GM12878 (cell line): ENCODE results near the gene CXADR. TPM values are rescaled to one million over a fixed set of nuclear protein-coding genes. Genes with fewer than 3 reads are reported as not detected.

Source experiments
- ATAC-seq: fragments of 200-7000 bp; cut with Tn5 transposase; 3 replicates; pipeline ENCODE4 v1.9.1; 2020; ENCODE audit warnings: mild to moderate bottlenecking, moderate library complexity
- BruUV-seq: library from RNA; stranded (reverse); fragments of 400-500 nt; replicated peaks from 2 replicates; lab custom pipeline; 2021; lab: Mats Ljungman, UMichigan
- CTCF ChIA-PET: fragments of 300-600 bp; sonication (Branson Sonifier 250); formaldehyde crosslinking; extraction: SDS; loops from one replicate; lab custom pipeline; 2021; ENCODE audit warnings: inconsistent platforms; lab: Yijun Ruan, JAX
- POLR2A ChIA-PET: fragments of 350-600 bp; formaldehyde crosslinking; extraction: SDS; loops from one replicate; lab custom pipeline; 2021; ENCODE audit warnings: inconsistent platforms; lab: Charles Lee
- RAD21 ChIA-PET: fragments of 300-600 bp; sonication (Branson Sonifier 250); formaldehyde crosslinking; loops from one replicate; lab custom pipeline; 2023; ENCODE audit warnings: antibody characterized with exemption; ENCODE audit not compliant: unreplicated experiment; lab: Charles Lee
- SMC1A ChIA-PET: fragments of 300-600 bp; sonication (Branson Sonifier 250); formaldehyde crosslinking; loops from one replicate; lab custom pipeline; 2023; ENCODE audit not compliant: unreplicated experiment, uncharacterized antibody; lab: Charles Lee
- DNase-seq: peaks from one replicate; pipeline ENCODE4 v3.0.0-alpha.2; 2011; ENCODE audit warnings: low read depth, low spot score
- FAIRE-seq: peaks from 3 replicates; lab custom pipeline; 2011; peaks lifted over from hg19 to GRCh38; lab: Jason Lieb, UNC
- H2AFZ ChIP-seq: 2 replicates; pipeline ENCODE4 v1.6.0; 2011; ENCODE audit warnings: low read depth, low read length, control low read depth; ENCODE audit not compliant: control insufficient read depth
- H3K27ac ChIP-seq: 2 replicates; pipeline ENCODE4 v1.5.1; 2011; ENCODE audit warnings: control low read depth; ENCODE audit not compliant: control insufficient read depth, insufficient read depth
- H3K27me3 ChIP-seq, 2 experiments: replicated peaks in 1 of 2; 2 replicates each; pipeline versions ENCODE4 v1.6.0 to v1.6.1; 2011; ENCODE audit warnings: low read length in 1 of 2; ENCODE audit not compliant: control insufficient read depth in 2 of 2, insufficient read depth in 2 of 2
- H3K36me3 ChIP-seq, 2 experiments: 2 replicates each; pipeline ENCODE4 v1.5.1; 2011; ENCODE audit warnings: low read length in 1 of 2; ENCODE audit not compliant: control insufficient read depth in 2 of 2, insufficient read depth in 2 of 2
- H3K4me1 ChIP-seq: 2 replicates; pipeline ENCODE4 v1.6.1; 2011; ENCODE audit warnings: mild to moderate bottlenecking, low read length, moderate library complexity, mixed read lengths; ENCODE audit not compliant: control insufficient read depth, insufficient read depth
- H3K4me2 ChIP-seq: 2 replicates; pipeline ENCODE4 v1.6.0; 2011; ENCODE audit warnings: control low read depth; ENCODE audit not compliant: control insufficient read depth, insufficient read depth
- H3K4me3 ChIP-seq: fragments of 200-600 bp; sonication (generic); 2 replicates; pipeline ENCODE4 v1.5.1; 2016
- H3K79me2 ChIP-seq: 2 replicates; pipeline ENCODE4 v1.6.0; 2011; ENCODE audit warnings: low read length; ENCODE audit not compliant: control insufficient read depth, insufficient read depth
- H3K9ac ChIP-seq: 2 replicates; pipeline ENCODE4 v1.8.0; 2011; ENCODE audit warnings: low read length, control low read depth, mixed read lengths; ENCODE audit not compliant: control insufficient read depth, insufficient read depth
- H3K9me3 ChIP-seq: replicated peaks from 3 replicates; pipeline ENCODE4 v1.5.1; 2011; ENCODE audit warnings: mild to moderate bottlenecking, low read length; ENCODE audit not compliant: control insufficient read depth, insufficient read depth
- H4K20me1 ChIP-seq: 2 replicates; pipeline ENCODE4 v1.6.0; 2011; ENCODE audit not compliant: control insufficient read depth, insufficient read depth
- NKRF ChIP-seq: fragments of 450-650 bp; conservative IDR thresholded peaks from 2 replicates; pipeline ENCODE4 v1.6.1; 2017; ENCODE audit warnings: mild to moderate bottlenecking, moderate library complexity
- ZNF217 ChIP-seq: fragments of 450-650 bp; IDR thresholded peaks from 2 replicates; pipeline ENCODE4 v1.6.1; 2017; ENCODE audit warnings: antibody characterized with exemption, mild to moderate bottlenecking
- WGBS: methylation state at CpG from one replicate; pipeline ENCODE4 v1.1.6; 2016; ENCODE audit warnings: low lambda C conversion rate; ENCODE audit not compliant: insufficient replicate concordance, insufficient coverage; ENCODE audit errors: missing lambda C conversion rate; 5-methylcytosine and 5-hydroxymethylcytosine counted together
- in situ Hi-C: fragments of 300-500 bp; cut with MboI; formaldehyde crosslinking; loops from 9 replicates; pipeline ENCODE4 v1.14.3; 2018; ENCODE audit warnings: mixed read lengths
- intact Hi-C: fragments of 100-400 bp; cut with micrococcal nuclease; formaldehyde crosslinking; loops from one replicate; pipeline ENCODE4 v1.14.2; 2022; ENCODE audit not compliant: unreplicated experiment
- polyA plus RNA-seq, 11 experiments: library from polyadenylated mRNA; depleted of rRNA in 4 of 11; unstranded in 6 of 11; stranded (reverse) in 5 of 11; fragments of >200 nt; fragmentation: Nextera tagmentation in 4 of 11; fragmentation: Illumina TruSeq in 1 of 11; extraction: Ambion mirVana in 4 of 11; extraction: Trizol in 1 of 11; gene quantifications; 1 replicate in 1 of 11; 2 replicates in 10 of 11; pipeline versions ENCODE4 v1.2.1 to v1.2.3, GENCODE V29; 2011 to 2016; ENCODE audit warnings: inconsistent platforms in 2 of 11, missing spikeins in 2 of 11, low read depth in 1 of 11
- total RNA-seq, 4 experiments: library from RNA; depleted of rRNA in 3 of 4; stranded (reverse); fragments of >200 nt in 3 of 4; fragmentation: Illumina TruSeq in 1 of 4; extraction: Trizol in 1 of 4; gene quantifications; 2 replicates each; pipeline versions ENCODE4 v1.2.1 to v1.2.3, GENCODE V29; 2013 to 2021

Gene CXADR
- total and polyA plus RNA-seq, 10 of the 15 experiments (the other 5 are each of a cell fraction or from before 2014, with no cell fraction given) = 0.01 to 0.64 (median 0.13) TPM

GRCh38 chr21:17609681-17610080, 96.8 kb downstream of the CXADR start:
- POLR2A ChIA-PET = no interaction called here
- no peaks in the 10 kb centered on the region for H3K9me3 ChIP-seq
- H2AFZ ChIP-seq = no peak overlapping the region
- no peak for FAIRE-seq
- no peaks in the 10 kb centered on the region for H4K20me1 ChIP-seq
- WGBS = 98% methylated on average over 2 of the region's 2 CpGs
- in situ Hi-C loops (loop anchor here (5.0 to 25.0 kb wide), 2 partner anchors 173 to 1872 kb away; partner anchors contain the start of gene USP25), intact Hi-C loops (loop anchor here (5.0 to 10.0 kb wide), 2 partner anchors 173 to 205 kb away; partner anchors contain the start of gene C21orf91)
- H3K79me2 ChIP-seq = peaks cover 61% of the 10 kb centered on the region
- TF ChIP-seq ZNF217 = peak; percentile 78; the same call in 1 of the 2 replicates
- no peak for TF ChIP-seq NKRF
- TF ChIP-seq, all 136 proteins: peak for 1
- ATAC-seq (no peak), DNase-seq (no peak)
- CTCF ChIA-PET = interaction anchor here (0.7 to 4.0 kb wide), 7 partner anchors 8 to 223 kb away, joined by 3 to 17 read pairs (median 4); no protein-coding TSS in a partner anchor
- Histone ChIP-seq H3K27ac (no peak overlapping the region), H3K4me2 (peak overlapping the region; percentile 34; the same call in 1 of the 2 replicates), H3K4me1 (peaks cover 4% of the 10 kb centered on the region), H3K27me3 (no peaks in the 10 kb centered on the region), H3K36me3 (peaks cover 0 to 10% of the 10 kb centered on the region in 2 experiments; a peak in 2 of 4 replicates), H3K9ac (no peak overlapping the region), H3K4me3 (0 out of 2 replicates have a peak overlapping the region, but pooled peaks have one; percentile 1)
- RAD21 ChIA-PET = interaction anchor here (1.3 to 1.6 kb wide), 2 partner anchors 12 to 174 kb away, joined by 4 to 7 read pairs; no protein-coding TSS in a partner anchor
- no TSS peak for BruUV-seq
- SMC1A ChIA-PET = interaction anchor here (0.6 to 3.9 kb wide), 7 partner anchors 10 to 1861 kb away, joined by 3 to 41 read pairs (median 4); no protein-coding TSS in a partner anchor
